SK-N-SH (cell line): ENCODE results near the gene RAC3. TPM values are rescaled to one million over a fixed set of nuclear protein-coding genes. Genes with fewer than 3 reads are reported as not detected.

Source experiments
- CTCF ChIA-PET: fragments of 300-600, 350-600 bp; formaldehyde crosslinking; extraction: SDS; loops from one replicate; lab custom pipeline; 2021; lab: Yijun Ruan, JAX
- POLR2A ChIA-PET: fragments of 350-600 bp; sonication (Branson Sonifier 250); formaldehyde crosslinking; extraction: SDS; loops from one replicate; lab custom pipeline; 2020; ENCODE audit warnings: antibody characterized with exemption, inconsistent platforms; lab: Yijun Ruan, JAX
- DNase-seq: peaks from one replicate; pipeline ENCODE4 v3.0.0; 2012
- H2AFZ ChIP-seq: fragments of 200-600 bp; sonication (generic); 2 replicates; pipeline ENCODE4 v1.8.1; 2016; ENCODE audit warnings: antibody characterized with exemption, mild to moderate bottlenecking, low read depth
- H3F3A ChIP-seq: fragments of 200-600 bp; sonication (generic); replicated peaks from 2 replicates; pipeline ENCODE3; 2016; ENCODE audit warnings: antibody characterized with exemption, mild to moderate bottlenecking; ENCODE audit not compliant: insufficient read depth
- H3K27ac ChIP-seq, 2 experiments: fragments of 200-500 bp in 1 of 2; fragments of 200-600 bp in 1 of 2; sonication (Bioruptor generic) in 1 of 2; sonication (generic), shearing (Covaris generic) in 1 of 2; 2 replicates each; pipeline versions ENCODE4 v1.5.1 to v1.6.1; 2014 to 2016; ENCODE audit warnings: low read depth in 2 of 2, inconsistent platforms in 1 of 2, low read length in 1 of 2, mild to moderate bottlenecking in 1 of 2, mixed read lengths in 1 of 2
- H3K27me3 ChIP-seq: fragments of 200-600 bp; sonication (generic), shearing (Covaris generic); 2 replicates; pipeline ENCODE4 v1.6.1; 2016; ENCODE audit warnings: mixed run types; ENCODE audit not compliant: insufficient read depth
- H3K36me3 ChIP-seq, 2 experiments: fragments of 200-500 bp in 1 of 2; fragments of 200-600 bp in 1 of 2; sonication (Bioruptor generic) in 1 of 2; sonication (generic) in 1 of 2; replicated peaks in 1 of 2; 2 replicates each; pipeline versions ENCODE3 to v1.5.1; 2014 to 2016; ENCODE audit warnings: low read length in 1 of 2, mild to moderate bottlenecking in 1 of 2; ENCODE audit not compliant: insufficient read depth in 2 of 2, control insufficient read depth in 1 of 2
- H3K4me1 ChIP-seq, 2 experiments: fragments of 200-500 bp in 1 of 2; fragments of 200-600 bp in 1 of 2; sonication (Bioruptor generic) in 1 of 2; sonication (generic), shearing (Covaris generic) in 1 of 2; 2 replicates each; pipeline versions ENCODE4 v1.5.1 to v1.6.1; 2014 to 2016; ENCODE audit warnings: low read depth in 1 of 2, low read length in 1 of 2, mixed run types in 1 of 2; ENCODE audit not compliant: insufficient read depth in 2 of 2, control insufficient read depth in 1 of 2
- H3K4me2 ChIP-seq: fragments of 200-600 bp; sonication (generic), shearing (Covaris generic); 2 replicates; pipeline ENCODE4 v1.6.1; 2017; ENCODE audit warnings: mixed run types
- H3K4me3 ChIP-seq, 2 experiments: fragments of 200-500 bp in 1 of 2; fragments of 200-600 bp in 1 of 2; sonication (Bioruptor generic) in 1 of 2; sonication (generic), shearing (Covaris generic) in 1 of 2; 2 replicates each; pipeline versions ENCODE4 v1.5.1 to v1.8.1; 2014 to 2016; ENCODE audit warnings: low read depth in 2 of 2, inconsistent platforms in 1 of 2, low read length in 1 of 2, mild to moderate bottlenecking in 1 of 2, mixed read lengths in 1 of 2, moderate library complexity in 1 of 2
- H3K79me2 ChIP-seq: fragments of 200-600 bp; sonication (generic); 2 replicates; pipeline ENCODE4 v1.8.1; 2017; ENCODE audit warnings: mild to moderate bottlenecking; ENCODE audit not compliant: insufficient read depth
- H3K9ac ChIP-seq: fragments of 200-600 bp; sonication (generic); 2 replicates; pipeline ENCODE4 v1.6.1; 2017; ENCODE audit warnings: mixed run types
- H3K9me2 ChIP-seq: fragments of 200-600 bp; sonication (generic); 2 replicates; pipeline ENCODE4 v1.6.1; 2017; ENCODE audit warnings: mixed run types
- H3K9me3 ChIP-seq: fragments of 200-600 bp; sonication (generic); 2 replicates; pipeline ENCODE4 v1.6.1; 2017; ENCODE audit warnings: mixed run types, mild to moderate bottlenecking, moderate library complexity
- H4K20me1 ChIP-seq: fragments of 200-600 bp; sonication (generic); 2 replicates; pipeline ENCODE4 v1.6.1; 2017; ENCODE audit warnings: mild to moderate bottlenecking, mixed run types; ENCODE audit not compliant: insufficient read depth
- CHD2 ChIP-seq: fragments of 150-350 bp; IDR thresholded peaks from 2 replicates; pipeline ENCODE4 v1.6.1; 2018; ENCODE audit warnings: low read length; ENCODE audit not compliant: partially characterized antibody
- ELF1 ChIP-seq: IDR thresholded peaks from 2 replicates; pipeline ENCODE4 v1.4.0; 2012
- FOSL2 ChIP-seq: IDR thresholded peaks from 2 replicates; pipeline ENCODE4 v1.4.0; 2012; ENCODE audit warnings: low read depth, mild to moderate bottlenecking, moderate library complexity, borderline replicate concordance
- FOXM1 ChIP-seq: IDR thresholded peaks from 2 replicates; pipeline ENCODE4 v1.4.0; 2012; ENCODE audit warnings: low read depth, mild to moderate bottlenecking
- GATA2 ChIP-seq: sonication (generic); formaldehyde crosslinking; IDR thresholded peaks from 2 replicates; pipeline ENCODE4 v1.5.0; 2020; ENCODE audit warnings: mild to moderate bottlenecking, missing genetic modification reagents
- MXI1 ChIP-seq: IDR thresholded peaks from 2 replicates; pipeline ENCODE4 v1.6.1; 2012; ENCODE audit warnings: mild to moderate bottlenecking, low read depth, low read length, improper control_type of control experiment
- POLR2AphosphoS5 ChIP-seq: IDR thresholded peaks from 2 replicates; pipeline ENCODE4 v1.6.1; 2012; ENCODE audit warnings: low read depth, low read length
- RAD21 ChIP-seq: IDR thresholded peaks from 2 replicates; pipeline ENCODE4 v1.6.1; 2012; ENCODE audit warnings: mild to moderate bottlenecking, low read length
- RCOR1 ChIP-seq: fragments of 150-350 bp; IDR thresholded peaks from 2 replicates; pipeline ENCODE4 v1.6.1; 2017; ENCODE audit warnings: antibody characterized with exemption, low read length
- WGBS: methylation state at CpG from one replicate; pipeline ENCODE4 v1.1.6; 2017; ENCODE audit warnings: low lambda C conversion rate; 5-methylcytosine and 5-hydroxymethylcytosine counted together
- polyA plus RNA-seq, 3 experiments: library from polyadenylated mRNA; depleted of rRNA; stranded (reverse); fragments of >200 nt; gene quantifications; 2 replicates each; pipeline ENCODE4 v1.2.3, GENCODE V29; 2012
- TF ChIP-seq, protein P1 (sequence below): IDR thresholded peaks from 2 replicates; pipeline ENCODE4 v1.6.1; 2012; ENCODE audit warnings: mild to moderate bottlenecking, low read depth, low read length, moderate library complexity
- TF ChIP-seq, protein P2 (sequence below): IDR thresholded peaks from 2 replicates; pipeline ENCODE4; 2012
- TF ChIP-seq, protein P3 (sequence below): fragments of 150-350 bp; IDR thresholded peaks from 2 replicates; pipeline ENCODE4 v1.6.1; 2017; ENCODE audit warnings: antibody characterized with exemption, low read length, low read depth, borderline replicate concordance
- TF ChIP-seq, protein P4 (sequence below): fragments of 150-350 bp; IDR thresholded peaks from 2 replicates; pipeline ENCODE4 v1.6.1; 2016; ENCODE audit warnings: mild to moderate bottlenecking, low read depth, low read length
- TF ChIP-seq, protein P5 (sequence below): IDR thresholded peaks from 2 replicates; pipeline ENCODE4 v1.4.0; 2012; ENCODE audit warnings: low read depth

Gene RAC3
- polyA plus RNA-seq, 1 of the 3 experiments (the other 2 are of a cell fraction), result 83.6 TPM

DNA sequence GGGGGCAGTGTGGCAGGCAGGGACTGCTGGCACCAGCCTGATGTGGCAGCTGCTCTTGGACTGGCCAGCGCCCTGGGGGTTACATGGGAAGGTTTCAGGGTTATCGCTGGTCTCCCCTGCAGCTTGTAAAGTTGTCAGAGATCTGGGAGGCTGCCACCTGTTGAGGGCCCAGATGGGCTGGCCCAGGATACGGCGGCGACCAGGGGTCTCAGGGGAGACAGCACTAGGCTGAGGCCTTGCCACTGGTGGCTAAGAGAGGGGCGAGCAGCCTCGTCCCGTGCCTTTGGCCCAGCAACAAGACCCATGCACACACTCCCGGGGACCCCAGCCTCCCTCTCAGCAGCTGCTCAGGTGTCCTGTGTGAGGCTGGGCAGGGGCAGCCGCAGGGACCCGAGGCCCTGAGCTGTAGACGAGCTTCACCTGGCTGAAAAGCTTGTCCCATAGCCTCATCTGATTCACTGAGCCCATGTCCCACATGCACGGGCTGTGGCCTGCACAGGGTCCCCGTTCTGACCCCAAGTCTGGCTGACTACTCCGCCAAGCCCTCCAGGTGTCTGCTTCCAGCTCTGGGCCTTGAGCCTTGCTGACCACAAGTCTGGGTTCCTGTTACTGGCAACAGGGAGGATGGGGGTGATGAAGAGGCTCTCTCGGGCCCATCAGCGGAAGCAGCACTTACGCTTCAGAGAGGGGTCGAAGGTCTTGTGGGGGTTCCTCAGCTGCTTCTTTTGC, 28.0 kb downstream of the RAC3 start:
- Histone ChIP-seq H3K9me3 (no peaks in the 10 kb centered on the region), H3K27me3 (no peaks in the 10 kb centered on the region), H3K4me1 (peaks cover 2 to 14% of the 10 kb centered on the region in 2 experiments; a peak in 1 of 4 replicates), H3K27ac (peak overlapping the region in 1 of 2 experiments; percentile 39; a peak in 1 of 4 replicates), H3K79me2 (peaks cover 17% of the 10 kb centered on the region; the same call in 1 of the 2 replicates), H2AFZ (no peak overlapping the region), H3K36me3 (peaks cover 33 to 96% of the 10 kb centered on the region in 2 experiments), H3K4me2 (no peak overlapping the region), H3F3A (peaks cover 38% of the 10 kb centered on the region), H3K9me2 (no peaks in the 10 kb centered on the region), H3K4me3 (no peak overlapping the region)
- 92% methylated on average over 11 of the region's 19 CpGs for WGBS
- ChIA-PET CTCF (interaction anchor here (1.2 to 8.0 kb wide), 6 partner anchors 22 to 99 kb away, joined by 4 to 47 read pairs (median 8); partner anchors contain the start of genes DCXR and RAC3), POLR2A (interaction anchor here (0.6 to 2.2 kb wide), 10 partner anchors 11 to 205 kb away, joined by 3 to 7 read pairs (median 4); partner anchors contain the start of genes DCXR and RAC3)
- DNase-seq, result no peak
- TF ChIP-seq RCOR1, result no peak
- TF ChIP-seq, protein P1, sequence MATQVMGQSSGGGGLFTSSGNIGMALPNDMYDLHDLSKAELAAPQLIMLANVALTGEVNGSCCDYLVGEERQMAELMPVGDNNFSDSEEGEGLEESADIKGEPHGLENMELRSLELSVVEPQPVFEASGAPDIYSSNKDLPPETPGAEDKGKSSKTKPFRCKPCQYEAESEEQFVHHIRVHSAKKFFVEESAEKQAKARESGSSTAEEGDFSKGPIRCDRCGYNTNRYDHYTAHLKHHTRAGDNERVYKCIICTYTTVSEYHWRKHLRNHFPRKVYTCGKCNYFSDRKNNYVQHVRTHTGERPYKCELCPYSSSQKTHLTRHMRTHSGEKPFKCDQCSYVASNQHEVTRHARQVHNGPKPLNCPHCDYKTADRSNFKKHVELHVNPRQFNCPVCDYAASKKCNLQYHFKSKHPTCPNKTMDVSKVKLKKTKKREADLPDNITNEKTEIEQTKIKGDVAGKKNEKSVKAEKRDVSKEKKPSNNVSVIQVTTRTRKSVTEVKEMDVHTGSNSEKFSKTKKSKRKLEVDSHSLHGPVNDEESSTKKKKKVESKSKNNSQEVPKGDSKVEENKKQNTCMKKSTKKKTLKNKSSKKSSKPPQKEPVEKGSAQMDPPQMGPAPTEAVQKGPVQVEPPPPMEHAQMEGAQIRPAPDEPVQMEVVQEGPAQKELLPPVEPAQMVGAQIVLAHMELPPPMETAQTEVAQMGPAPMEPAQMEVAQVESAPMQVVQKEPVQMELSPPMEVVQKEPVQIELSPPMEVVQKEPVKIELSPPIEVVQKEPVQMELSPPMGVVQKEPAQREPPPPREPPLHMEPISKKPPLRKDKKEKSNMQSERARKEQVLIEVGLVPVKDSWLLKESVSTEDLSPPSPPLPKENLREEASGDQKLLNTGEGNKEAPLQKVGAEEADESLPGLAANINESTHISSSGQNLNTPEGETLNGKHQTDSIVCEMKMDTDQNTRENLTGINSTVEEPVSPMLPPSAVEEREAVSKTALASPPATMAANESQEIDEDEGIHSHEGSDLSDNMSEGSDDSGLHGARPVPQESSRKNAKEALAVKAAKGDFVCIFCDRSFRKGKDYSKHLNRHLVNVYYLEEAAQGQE, result no peak
- TF ChIP-seq, protein P2, sequence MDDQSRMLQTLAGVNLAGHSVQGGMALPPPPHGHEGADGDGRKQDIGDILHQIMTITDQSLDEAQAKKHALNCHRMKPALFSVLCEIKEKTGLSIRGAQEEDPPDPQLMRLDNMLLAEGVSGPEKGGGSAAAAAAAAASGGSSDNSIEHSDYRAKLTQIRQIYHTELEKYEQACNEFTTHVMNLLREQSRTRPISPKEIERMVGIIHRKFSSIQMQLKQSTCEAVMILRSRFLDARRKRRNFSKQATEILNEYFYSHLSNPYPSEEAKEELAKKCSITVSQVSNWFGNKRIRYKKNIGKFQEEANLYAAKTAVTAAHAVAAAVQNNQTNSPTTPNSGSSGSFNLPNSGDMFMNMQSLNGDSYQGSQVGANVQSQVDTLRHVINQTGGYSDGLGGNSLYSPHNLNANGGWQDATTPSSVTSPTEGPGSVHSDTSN, result peak; percentile 27; the same call in 1 of the 2 replicates
- TF ChIP-seq MXI1, result no peak
- TF ChIP-seq, all 33 proteins: peak for 1
- Histone ChIP-seq H3K9ac (no peak overlapping the region), H4K20me1 (no peaks in the 10 kb centered on the region)

DNA sequence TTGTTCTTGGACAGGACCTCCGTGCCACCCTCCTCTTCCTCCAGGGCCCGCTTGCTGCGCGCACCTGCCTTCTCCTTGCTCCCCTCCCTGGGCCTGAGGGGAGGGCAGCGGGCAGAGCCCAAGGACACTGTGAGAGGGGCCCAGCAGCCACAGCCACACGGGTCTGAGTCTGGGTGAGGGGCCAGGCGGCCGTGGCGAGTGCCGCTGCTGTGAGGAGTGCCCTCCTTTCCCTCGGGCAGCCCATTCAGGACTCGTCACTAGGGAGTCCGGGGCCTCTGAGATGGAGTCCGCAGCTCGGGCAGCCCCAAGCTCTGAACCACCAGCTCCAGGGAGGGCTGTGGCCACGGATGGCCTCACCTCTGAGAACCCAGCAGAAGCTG, 28.5 kb downstream of the RAC3 start:
- ChIA-PET CTCF (interaction anchor here (2.0 to 8.0 kb wide), 5 partner anchors 22 to 100 kb away, joined by 5 to 47 read pairs (median 8); partner anchors contain the start of genes DCXR and RAC3), POLR2A (interaction anchor here (1.0 to 2.2 kb wide), 5 partner anchors 9 to 30 kb away, joined by 3 to 7 read pairs (median 4); partner anchors contain the start of gene DCXR)
- H3K4me2 ChIP-seq, result no peak overlapping the region
- H3K27me3 ChIP-seq, result no peaks in the 10 kb centered on the region
- H3K4me3 ChIP-seq, result no peak overlapping the region
- peaks cover 6 to 20% of the 10 kb centered on the region in 2 experiments; a peak in 2 of 4 replicates for H3K4me1 ChIP-seq
- H3K9ac ChIP-seq, result no peak overlapping the region
- H3K36me3 ChIP-seq, result peaks cover 28 to 91% of the 10 kb centered on the region in 2 experiments
- H3K79me2 ChIP-seq, result peaks cover 17% of the 10 kb centered on the region; the same call in 1 of the 2 replicates
- TF ChIP-seq, protein P3, sequence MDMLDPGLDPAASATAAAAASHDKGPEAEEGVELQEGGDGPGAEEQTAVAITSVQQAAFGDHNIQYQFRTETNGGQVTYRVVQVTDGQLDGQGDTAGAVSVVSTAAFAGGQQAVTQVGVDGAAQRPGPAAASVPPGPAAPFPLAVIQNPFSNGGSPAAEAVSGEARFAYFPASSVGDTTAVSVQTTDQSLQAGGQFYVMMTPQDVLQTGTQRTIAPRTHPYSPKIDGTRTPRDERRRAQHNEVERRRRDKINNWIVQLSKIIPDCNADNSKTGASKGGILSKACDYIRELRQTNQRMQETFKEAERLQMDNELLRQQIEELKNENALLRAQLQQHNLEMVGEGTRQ, result no peak
- TF ChIP-seq GATA2 (CRISPR knock-in tag) (no peak), RCOR1 (no peak), ELF1 (no peak), RAD21 (no peak), MXI1 (no peak), FOSL2 (no peak), POLR2AphosphoS5 (peak; percentile 41), FOXM1 (no peak), CHD2 (no peak)
- TF ChIP-seq, protein P4, sequence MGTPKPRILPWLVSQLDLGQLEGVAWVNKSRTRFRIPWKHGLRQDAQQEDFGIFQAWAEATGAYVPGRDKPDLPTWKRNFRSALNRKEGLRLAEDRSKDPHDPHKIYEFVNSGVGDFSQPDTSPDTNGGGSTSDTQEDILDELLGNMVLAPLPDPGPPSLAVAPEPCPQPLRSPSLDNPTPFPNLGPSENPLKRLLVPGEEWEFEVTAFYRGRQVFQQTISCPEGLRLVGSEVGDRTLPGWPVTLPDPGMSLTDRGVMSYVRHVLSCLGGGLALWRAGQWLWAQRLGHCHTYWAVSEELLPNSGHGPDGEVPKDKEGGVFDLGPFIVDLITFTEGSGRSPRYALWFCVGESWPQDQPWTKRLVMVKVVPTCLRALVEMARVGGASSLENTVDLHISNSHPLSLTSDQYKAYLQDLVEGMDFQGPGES, result no peak
- TF ChIP-seq, protein P5, sequence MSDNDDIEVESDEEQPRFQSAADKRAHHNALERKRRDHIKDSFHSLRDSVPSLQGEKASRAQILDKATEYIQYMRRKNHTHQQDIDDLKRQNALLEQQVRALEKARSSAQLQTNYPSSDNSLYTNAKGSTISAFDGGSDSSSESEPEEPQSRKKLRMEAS, result no peak
- TF ChIP-seq, protein P2, result 0 out of 2 replicates have a peak, but pooled peaks have one; percentile 3
- TF ChIP-seq, all 33 proteins: peak for 2
- Histone ChIP-seq H3K9me2 (no peaks in the 10 kb centered on the region), H2AFZ (no peak overlapping the region), H3K9me3 (no peaks in the 10 kb centered on the region), H4K20me1 (no peaks in the 10 kb centered on the region), H3K27ac (no peak overlapping the region; a peak in 1 of 4 replicates), H3F3A (peaks cover 38% of the 10 kb centered on the region)
- WGBS, result 96% methylated on average over 13 of the region's 16 CpGs
- no peak for DNase-seq
